ENCODE measurements around the gene ZNF383.

GRCh38 chr19:37218592-37218935 lies 550 bp downstream of the ZNF383 start:
- TF ChIP-seq CTCF (IDR thresholded peaks at IDR 0.05): no peak
- TF ChIP-seq EZH2 (IDR thresholded peaks at IDR 0.05; ENCODE audit: borderline replicate concordance, insufficient read depth, low read depth, low read length, poor library complexity, severe bottlenecking): no peak

All from B cell (primary cell).